GM19099 (cell line): Measurements from ENCODE around the gene ARHGAP22.

Source experiments
- POLR2A ChIP-seq: IDR thresholded peaks from 3 replicates; pipeline ENCODE4 v1.6.1; 2011; ENCODE audit warnings: low read depth; ENCODE audit not compliant: insufficient read length; ENCODE audit errors: extremely low read depth

ARHGAP22 gene

GRCh38 chr10:48445932-48446331 lies 158.9 kb downstream of the ARHGAP22 start:
- no peak for TF ChIP-seq POLR2A

- TF ChIP-seq POLR2A = no peak
These were observed 159.7 kb downstream of the ARHGAP22 start for GRCh38 chr10:48444861-48445841.

GRCh38 chr10:48444266-48444665 lies 160.6 kb downstream of the ARHGAP22 start:
- TF ChIP-seq POLR2A = no peak

- TF ChIP-seq POLR2A = no peak
These were observed 162.1 kb downstream of the ARHGAP22 start for GRCh38 chr10:48442809-48443177.

- no peak for TF ChIP-seq POLR2A
These were observed 162.6 kb downstream of the ARHGAP22 start for GRCh38 chr10:48442090-48442808.

GRCh38 chr10:48440771-48441170 lies 164.1 kb downstream of the ARHGAP22 start:
- no peak for TF ChIP-seq POLR2A

GRCh38 chr10:48439581-48440041 lies 165.3 kb downstream of the ARHGAP22 start:
- no peak for TF ChIP-seq POLR2A

- TF ChIP-seq POLR2A = no peak
These were observed 165.8 kb downstream of the ARHGAP22 start for GRCh38 chr10:48439031-48439430.

GRCh38 chr10:48437546-48437945 lies 167.3 kb downstream of the ARHGAP22 start:
- TF ChIP-seq POLR2A = no peak

GRCh38 chr10:48431871-48432270 lies 173.0 kb downstream of the ARHGAP22 start:
- TF ChIP-seq POLR2A = no peak

- TF ChIP-seq POLR2A = no peak
These were observed 174.4 kb downstream of the ARHGAP22 start for GRCh38 chr10:48430402-48430993.

GRCh38 chr10:48429309-48429708 lies 175.6 kb downstream of the ARHGAP22 start:
- TF ChIP-seq POLR2A = no peak

GRCh38 chr10:48428896-48429295 lies 176.0 kb downstream of the ARHGAP22 start:
- TF ChIP-seq POLR2A = no peak

- TF ChIP-seq POLR2A = no peak
These were observed 181.0 kb downstream of the ARHGAP22 start for GRCh38 chr10:48423884-48424283.

- no peak for TF ChIP-seq POLR2A
These were observed 185.2 kb downstream of the ARHGAP22 start for GRCh38 chr10:48419714-48420113.
